ENCODE data around the gene GALNTL6. TPM values are rescaled to one million over a fixed set of nuclear protein-coding genes. Genes with fewer than 3 reads are reported as not detected.
"Not testable (repeated sequence)": the region's sequence is repeated elsewhere in the genome, so short reads cannot be mapped to it uniquely, and the experiment has no call there.

Gene GALNTL6
- total RNA-seq, 1 donor: under 0.01 TPM

DNA sequence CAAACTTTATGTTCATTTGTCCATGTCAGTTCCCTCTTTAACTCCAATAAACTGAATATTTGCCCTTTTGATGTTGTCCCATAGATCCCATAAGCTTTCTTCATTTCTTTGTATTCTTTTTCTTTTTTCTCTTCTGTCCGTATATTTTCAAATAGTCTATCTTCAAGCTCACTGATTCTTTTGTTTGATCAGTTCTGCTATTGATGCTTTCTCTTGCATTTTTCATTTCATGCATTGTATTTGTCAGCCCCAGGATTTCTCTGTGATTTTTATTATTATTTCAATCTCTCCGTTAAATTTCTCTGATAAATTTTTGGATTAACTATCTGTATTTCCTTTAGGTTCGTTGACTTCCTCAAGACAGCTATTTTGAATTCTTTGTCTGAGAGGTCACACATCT is 1082.5 kb downstream of the GALNTL6 start:
- no peak for DNase-seq (ENCODE audit: low read depth in 2 of 3, low spot score in 2 of 3)

GRCh38 chr4:172897046-172897445 is 1083.8 kb downstream of the GALNTL6 start:
- no peak for DNase-seq (ENCODE audit: low read depth in 2 of 3, low spot score in 2 of 3)

DNA sequence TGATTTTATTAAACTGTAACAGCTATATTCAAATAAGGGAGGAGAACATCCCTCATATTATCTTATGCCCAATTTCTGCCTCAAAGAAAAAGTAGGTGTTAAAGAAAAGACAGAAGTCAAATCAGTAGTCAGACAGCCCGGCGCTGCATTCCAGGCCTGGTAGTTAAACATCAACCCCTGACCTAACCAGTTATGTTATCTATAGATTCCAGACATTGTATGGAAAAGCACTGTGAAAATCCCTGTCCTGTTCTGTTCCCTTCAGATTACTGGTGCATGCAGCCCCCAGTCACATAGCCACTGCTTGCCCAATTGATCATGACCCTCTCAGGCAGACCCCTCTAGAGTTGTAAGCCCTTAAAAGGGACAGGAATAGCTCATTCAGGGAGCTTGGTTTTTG is 1085.5 kb downstream of the GALNTL6 start:
- no peak for DNase-seq (ENCODE audit: low read depth in 2 of 3, low spot score in 2 of 3)

DNA sequence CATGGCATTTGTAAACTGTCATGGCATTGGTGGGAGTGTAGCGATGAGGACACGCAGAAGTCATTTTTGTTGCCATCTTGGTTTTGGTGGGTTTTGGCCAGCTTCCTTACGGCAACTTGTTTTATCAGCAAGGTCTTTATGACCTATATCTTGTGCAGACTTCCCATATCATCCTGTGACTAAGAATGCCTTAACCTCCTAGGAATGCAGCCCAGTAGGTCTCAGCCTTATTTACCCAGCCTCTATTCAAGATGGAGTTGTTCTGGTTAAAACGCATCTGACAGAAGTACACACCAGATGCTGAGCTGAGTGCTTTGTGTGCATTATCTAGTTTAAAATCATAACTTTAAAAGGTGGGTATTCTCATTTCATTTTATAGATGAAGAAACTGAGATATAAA is 1086.7 kb downstream of the GALNTL6 start:
- DNase-seq (ENCODE audit: low read depth in 2 of 3, low spot score in 2 of 3): no peak

DNA sequence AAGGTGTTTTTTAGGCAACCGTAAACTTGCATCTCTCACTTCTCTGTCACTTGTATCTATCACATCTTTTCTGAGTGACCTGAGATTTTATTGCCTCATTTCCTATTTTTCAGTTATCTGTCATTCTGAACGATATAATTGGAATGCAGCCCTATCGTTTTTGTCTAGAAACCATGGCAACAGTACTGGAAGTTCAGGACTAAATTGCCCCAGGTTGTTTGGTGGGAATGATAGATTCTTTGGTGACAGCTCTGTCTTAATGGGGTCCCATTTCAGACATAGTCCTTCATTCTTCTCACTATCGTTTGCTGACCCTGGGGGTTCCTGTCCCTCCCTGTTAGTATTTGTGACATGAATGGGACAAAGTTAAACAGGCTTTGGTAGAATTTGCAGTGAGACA is 1087.7 kb downstream of the GALNTL6 start:
- no peak for DNase-seq (ENCODE audit: low read depth in 2 of 3, low spot score in 2 of 3)

- not testable (repeated sequence) for DNase-seq (ENCODE audit: low read depth in 2 of 3, low spot score in 2 of 3)
These were observed 1099.3 kb downstream of the GALNTL6 start for GRCh38 chr4:172912468-172912867.

DNA sequence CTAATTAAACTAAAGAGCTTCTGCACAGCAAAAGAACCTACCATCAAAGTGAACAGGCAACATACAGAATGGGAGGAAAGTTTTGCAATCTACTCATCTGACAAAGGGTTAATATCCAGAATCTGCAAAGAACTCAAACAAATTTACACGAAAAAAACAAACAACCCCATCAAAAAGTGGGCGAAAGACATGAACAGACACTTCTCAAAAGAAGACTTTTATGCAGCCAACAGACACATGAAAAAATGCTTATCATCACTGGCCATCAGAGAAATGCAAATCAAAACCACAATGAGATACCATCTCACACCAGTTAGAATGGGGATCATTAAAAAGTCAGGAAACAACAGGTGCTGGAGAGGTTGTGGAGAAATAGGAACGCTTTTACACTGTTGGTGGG is 1104.2 kb downstream of the GALNTL6 start:
- DNase-seq (ENCODE audit: low read depth in 2 of 3, low spot score in 2 of 3): not testable (repeated sequence)

- no peak for DNase-seq (ENCODE audit: low read depth in 2 of 3, low spot score in 2 of 3)
These were observed 1106.1 kb downstream of the GALNTL6 start for GRCh38 chr4:172919269-172919668.

GRCh38 chr4:172927096-172927814 is 1114.1 kb downstream of the GALNTL6 start:
- DNase-seq (ENCODE audit: low read depth in 2 of 3, low spot score in 2 of 3): no peak

GRCh38 chr4:172928347-172928746 is 1115.1 kb downstream of the GALNTL6 start:
- DNase-seq (ENCODE audit: low read depth in 2 of 3, low spot score in 2 of 3): no peak

- DNase-seq (ENCODE audit: low read depth in 2 of 3, low spot score in 2 of 3): no peak
These were observed 1125.0 kb downstream of the GALNTL6 start for GRCh38 chr4:172938072-172938829.

DNA sequence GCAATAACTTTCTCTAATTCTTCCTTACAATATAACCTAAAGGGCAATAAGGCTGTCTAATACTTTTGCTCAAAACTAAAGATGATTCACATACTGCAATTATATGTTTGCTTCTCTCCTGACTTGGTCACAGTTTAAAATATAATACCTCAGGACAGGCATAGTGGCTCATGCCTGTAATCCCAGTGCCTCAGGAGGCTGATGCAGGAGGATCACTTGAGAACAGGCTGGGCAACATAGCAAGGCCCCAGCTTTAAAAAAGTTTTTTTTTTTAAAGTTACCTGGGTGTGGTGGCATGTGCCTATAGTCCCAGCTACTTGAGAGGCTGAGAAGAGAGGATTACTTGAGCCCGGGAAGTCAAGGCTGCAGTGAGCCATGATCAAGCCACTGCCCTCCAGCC is 1125.7 kb downstream of the GALNTL6 start:
- DNase-seq (ENCODE audit: low read depth in 2 of 3, low spot score in 2 of 3): no peak

GRCh38 chr4:172942840-172943239 is 1129.6 kb downstream of the GALNTL6 start:
- no peak for DNase-seq (ENCODE audit: low read depth in 2 of 3, low spot score in 2 of 3)

GRCh38 chr4:172945611-172946010 is 1132.4 kb downstream of the GALNTL6 start:
- DNase-seq (ENCODE audit: low read depth in 2 of 3, low spot score in 2 of 3): no peak

DNA sequence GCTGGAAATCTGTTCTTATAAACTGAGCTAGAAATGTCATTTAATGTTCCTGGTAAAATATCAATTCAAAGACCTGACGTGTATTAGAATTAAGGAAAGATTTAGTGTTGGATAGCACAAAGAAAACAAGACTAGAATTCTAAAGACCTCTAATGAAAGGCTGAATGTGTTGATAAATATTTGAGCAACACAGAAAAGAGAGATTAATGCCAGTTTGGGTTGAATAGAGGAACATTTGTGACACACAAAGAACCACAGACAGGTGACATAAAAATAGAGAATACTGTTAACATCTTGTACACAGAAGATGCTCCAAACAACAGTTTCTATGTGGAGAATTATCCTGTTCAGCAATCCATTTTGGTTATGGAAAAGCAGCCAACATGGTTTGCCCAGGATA is 1133.3 kb downstream of the GALNTL6 start:
- no peak for DNase-seq (ENCODE audit: low read depth in 2 of 3, low spot score in 2 of 3)

GRCh38 chr4:172947594-172947993 is 1134.4 kb downstream of the GALNTL6 start:
- no peak for DNase-seq (ENCODE audit: low read depth in 2 of 3, low spot score in 2 of 3)

- no peak for DNase-seq (ENCODE audit: low read depth in 2 of 3, low spot score in 2 of 3)
These were observed 1137.8 kb downstream of the GALNTL6 start for GRCh38 chr4:172950990-172951389.

GRCh38 chr4:172951679-172952451 is 1138.7 kb downstream of the GALNTL6 start:
- no peak for DNase-seq (ENCODE audit: low read depth in 2 of 3, low spot score in 2 of 3)

DNA sequence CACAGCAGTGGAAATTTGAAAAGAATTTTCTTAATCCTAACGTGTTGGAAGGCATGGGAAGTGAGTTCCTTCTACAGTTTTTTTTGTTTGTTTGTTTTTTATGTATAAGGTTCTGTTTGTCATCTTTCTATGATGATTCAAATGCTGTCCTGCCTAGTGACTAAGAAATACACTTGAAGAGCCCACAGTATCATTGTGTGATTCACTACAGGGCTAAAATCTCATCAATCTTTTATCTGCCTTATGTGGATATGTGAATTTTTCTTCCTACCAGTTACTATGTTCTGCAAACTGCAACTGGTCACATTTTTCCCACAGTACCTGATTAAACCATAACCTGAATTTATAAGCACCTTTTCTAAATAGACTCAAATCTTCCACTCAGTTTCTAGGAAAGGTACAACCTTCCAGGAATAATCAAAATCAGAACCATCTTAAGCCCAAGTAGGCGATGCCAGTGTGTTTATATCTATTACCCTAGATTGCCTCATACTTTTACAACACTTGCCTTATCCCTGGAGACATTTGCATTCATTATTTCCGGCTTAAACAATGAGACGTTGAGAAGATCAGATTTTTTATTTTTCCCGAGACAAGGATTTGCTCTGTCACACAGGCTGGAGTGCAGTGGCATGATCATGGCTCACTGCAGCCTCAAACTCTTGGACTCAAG is 1140.8 kb downstream of the GALNTL6 start:
- no peak for DNase-seq (ENCODE audit: low read depth in 2 of 3, low spot score in 2 of 3)

GRCh38 chr4:172956340-172956739 is 1143.1 kb downstream of the GALNTL6 start:
- DNase-seq (ENCODE audit: low read depth in 2 of 3, low spot score in 2 of 3): not testable (repeated sequence)

GRCh38 chr4:172957216-172957615 is 1144.0 kb downstream of the GALNTL6 start:
- DNase-seq (ENCODE audit: low read depth in 2 of 3, low spot score in 2 of 3): no peak

All from hematopoietic multipotent progenitor cell (in vitro differentiated cells).